ENCODE data around the gene CDON.

Gene CDON

GRCh38 chr11:125938418-125938817 is 124.2 kb downstream of the CDON start:
- no peak overlapping the region for H3K9ac ChIP-seq (ENCODE audit: low read length)
- H3K27ac ChIP-seq (ENCODE audit: low read depth, low read length): no peak overlapping the region
- H3K27me3 ChIP-seq (ENCODE audit: control insufficient read depth, insufficient read depth, low read length): no peaks in the 10 kb centered on the region
- H3K4me1 ChIP-seq (ENCODE audit: control insufficient read depth, insufficient read depth, low read length): peaks cover 13% of the 10 kb centered on the region
- no peaks in the 10 kb centered on the region for H3K36me3 ChIP-seq (ENCODE audit: control insufficient read depth, insufficient read depth, low read length)
- no peak overlapping the region for H3K4me3 ChIP-seq (ENCODE audit: low read length)

GRCh38 chr11:125935618-125936199 is 127.0 kb downstream of the CDON start:
- Histone ChIP-seq H3K36me3 (ENCODE audit: control insufficient read depth, insufficient read depth, low read length) (no peaks in the 10 kb centered on the region), H3K27me3 (ENCODE audit: control insufficient read depth, insufficient read depth, low read length) (no peaks in the 10 kb centered on the region), H3K4me1 (ENCODE audit: control insufficient read depth, insufficient read depth, low read length) (peaks cover 23% of the 10 kb centered on the region), H3K27ac (ENCODE audit: low read depth, low read length) (no peak overlapping the region), H3K9ac (ENCODE audit: low read length) (no peak overlapping the region), H3K4me3 (ENCODE audit: low read length) (no peak overlapping the region)

- H3K4me1 ChIP-seq (ENCODE audit: control insufficient read depth, insufficient read depth, low read length): peaks cover 23% of the 10 kb centered on the region
- no peaks in the 10 kb centered on the region for H3K36me3 ChIP-seq (ENCODE audit: control insufficient read depth, insufficient read depth, low read length)
- H3K27me3 ChIP-seq (ENCODE audit: control insufficient read depth, insufficient read depth, low read length): no peaks in the 10 kb centered on the region
- H3K9ac ChIP-seq (ENCODE audit: low read length): no peak overlapping the region
- H3K4me3 ChIP-seq (ENCODE audit: low read length): no peak overlapping the region
- H3K27ac ChIP-seq (ENCODE audit: low read depth, low read length): no peak overlapping the region
Observed at GRCh38 chr11:125935056-125935455, 127.6 kb downstream of the CDON start.

GRCh38 chr11:125934473-125934872 is 128.2 kb downstream of the CDON start:
- Histone ChIP-seq H3K36me3 (ENCODE audit: control insufficient read depth, insufficient read depth, low read length) (no peaks in the 10 kb centered on the region), H3K27ac (ENCODE audit: low read depth, low read length) (no peak overlapping the region), H3K27me3 (ENCODE audit: control insufficient read depth, insufficient read depth, low read length) (no peaks in the 10 kb centered on the region), H3K9ac (ENCODE audit: low read length) (no peak overlapping the region), H3K4me1 (ENCODE audit: control insufficient read depth, insufficient read depth, low read length) (peaks cover 23% of the 10 kb centered on the region), H3K4me3 (ENCODE audit: low read length) (no peak overlapping the region)

GRCh38 chr11:125933030-125933813 is 129.4 kb downstream of the CDON start:
- H3K4me3 ChIP-seq (ENCODE audit: low read length): no peak overlapping the region

GRCh38 chr11:125932301-125932700 is 130.4 kb downstream of the CDON start:
- H3K4me1 ChIP-seq (ENCODE audit: control insufficient read depth, insufficient read depth, low read length): peaks cover 10% of the 10 kb centered on the region
- H3K4me3 ChIP-seq (ENCODE audit: low read length): no peak overlapping the region
- H3K9ac ChIP-seq (ENCODE audit: low read length): no peak overlapping the region
- no peaks in the 10 kb centered on the region for H3K36me3 ChIP-seq (ENCODE audit: control insufficient read depth, insufficient read depth, low read length)
- H3K27ac ChIP-seq (ENCODE audit: low read depth, low read length): no peak overlapping the region
- no peaks in the 10 kb centered on the region for H3K27me3 ChIP-seq (ENCODE audit: control insufficient read depth, insufficient read depth, low read length)

More at GRCh38 chr11:125933030-125933813, 129.4 kb downstream of the CDON start:
- H3K9ac ChIP-seq (ENCODE audit: low read length): no peak overlapping the region
- H3K27ac ChIP-seq (ENCODE audit: low read depth, low read length): no peak overlapping the region
- H3K4me1 ChIP-seq (ENCODE audit: control insufficient read depth, insufficient read depth, low read length): peaks cover 12% of the 10 kb centered on the region
- H3K27me3 ChIP-seq (ENCODE audit: control insufficient read depth, insufficient read depth, low read length): no peaks in the 10 kb centered on the region
- H3K36me3 ChIP-seq (ENCODE audit: control insufficient read depth, insufficient read depth, low read length): no peaks in the 10 kb centered on the region

- Histone ChIP-seq H3K4me3 (ENCODE audit: low read length) (no peak overlapping the region), H3K27ac (ENCODE audit: low read depth, low read length) (no peak overlapping the region), H3K27me3 (ENCODE audit: control insufficient read depth, insufficient read depth, low read length) (no peaks in the 10 kb centered on the region), H3K36me3 (ENCODE audit: control insufficient read depth, insufficient read depth, low read length) (no peaks in the 10 kb centered on the region), H3K9ac (ENCODE audit: low read length) (no peak overlapping the region), H3K4me1 (ENCODE audit: control insufficient read depth, insufficient read depth, low read length) (peaks cover 10% of the 10 kb centered on the region)
Observed at GRCh38 chr11:125931668-125932067, 131.0 kb downstream of the CDON start.

- Histone ChIP-seq H3K36me3 (ENCODE audit: control insufficient read depth, insufficient read depth, low read length) (no peaks in the 10 kb centered on the region), H3K9ac (ENCODE audit: low read length) (no peak overlapping the region), H3K27me3 (ENCODE audit: control insufficient read depth, insufficient read depth, low read length) (no peaks in the 10 kb centered on the region), H3K4me1 (ENCODE audit: control insufficient read depth, insufficient read depth, low read length) (peaks cover 10% of the 10 kb centered on the region), H3K4me3 (ENCODE audit: low read length) (no peak overlapping the region), H3K27ac (ENCODE audit: low read depth, low read length) (no peak overlapping the region)
Observed at GRCh38 chr11:125931116-125931515, 131.6 kb downstream of the CDON start.

- Histone ChIP-seq H3K27me3 (ENCODE audit: control insufficient read depth, insufficient read depth, low read length) (no peaks in the 10 kb centered on the region), H3K36me3 (ENCODE audit: control insufficient read depth, insufficient read depth, low read length) (no peaks in the 10 kb centered on the region), H3K9ac (ENCODE audit: low read length) (no peak overlapping the region), H3K27ac (ENCODE audit: low read depth, low read length) (no peak overlapping the region), H3K4me3 (ENCODE audit: low read length) (no peak overlapping the region), H3K4me1 (ENCODE audit: control insufficient read depth, insufficient read depth, low read length) (peaks cover 10% of the 10 kb centered on the region)
Observed at GRCh38 chr11:125930076-125930450, 132.6 kb downstream of the CDON start.

GRCh38 chr11:125929445-125930075 is 133.1 kb downstream of the CDON start:
- H3K27ac ChIP-seq (ENCODE audit: low read depth, low read length): no peak overlapping the region
- H3K4me1 ChIP-seq (ENCODE audit: control insufficient read depth, insufficient read depth, low read length): peaks cover 10% of the 10 kb centered on the region
- H3K36me3 ChIP-seq (ENCODE audit: control insufficient read depth, insufficient read depth, low read length): no peaks in the 10 kb centered on the region
- H3K9ac ChIP-seq (ENCODE audit: low read length): no peak overlapping the region
- H3K27me3 ChIP-seq (ENCODE audit: control insufficient read depth, insufficient read depth, low read length): no peaks in the 10 kb centered on the region
- H3K4me3 ChIP-seq (ENCODE audit: low read length): no peak overlapping the region

GRCh38 chr11:125926682-125927081 is 136.0 kb downstream of the CDON start:
- Histone ChIP-seq H3K4me3 (ENCODE audit: low read length) (no peak overlapping the region), H3K9ac (ENCODE audit: low read length) (no peak overlapping the region), H3K27me3 (ENCODE audit: control insufficient read depth, insufficient read depth, low read length) (no peaks in the 10 kb centered on the region), H3K4me1 (ENCODE audit: control insufficient read depth, insufficient read depth, low read length) (peaks cover 7% of the 10 kb centered on the region), H3K27ac (ENCODE audit: low read depth, low read length) (no peak overlapping the region), H3K36me3 (ENCODE audit: control insufficient read depth, insufficient read depth, low read length) (no peaks in the 10 kb centered on the region)

- no peak overlapping the region for H3K27ac ChIP-seq (ENCODE audit: low read depth, low read length)
- no peak overlapping the region for H3K9ac ChIP-seq (ENCODE audit: low read length)
- H3K4me3 ChIP-seq (ENCODE audit: low read length): no peak overlapping the region
- no peaks in the 10 kb centered on the region for H3K4me1 ChIP-seq (ENCODE audit: control insufficient read depth, insufficient read depth, low read length)
- no peaks in the 10 kb centered on the region for H3K36me3 ChIP-seq (ENCODE audit: control insufficient read depth, insufficient read depth, low read length)
- no peaks in the 10 kb centered on the region for H3K27me3 ChIP-seq (ENCODE audit: control insufficient read depth, insufficient read depth, low read length)
Observed at GRCh38 chr11:125925804-125926203, 136.9 kb downstream of the CDON start.

All from rectal smooth muscle tissue (tissue), 1 donor.